H9 (cell line): ENCODE data around the gene SLX4. TPM values are rescaled to one million over a fixed set of nuclear protein-coding genes. Genes with fewer than 3 reads are reported as not detected.

Experiments
- DNase-seq: peaks from one replicate; pipeline ENCODE4 v3.0.0-alpha.2; 2017
- H2AFZ ChIP-seq: one replicate; pipeline ENCODE4 v1.6.1; 2013; ENCODE audit warnings: mild to moderate bottlenecking, low read length, control low read depth, moderate library complexity
- H2AK5ac ChIP-seq: 2 replicates; pipeline ENCODE4 v1.6.1; 2013; ENCODE audit warnings: low read length, control low read depth, mixed read lengths; ENCODE audit not compliant: insufficient read length
- H2BK120ac ChIP-seq: one replicate; pipeline ENCODE4 v1.6.1; 2013; ENCODE audit warnings: low read depth, mild to moderate bottlenecking, low read length, control low read depth, inconsistent platforms; ENCODE audit not compliant: poor library complexity, severe bottlenecking
- H2BK12ac ChIP-seq: 2 replicates; pipeline ENCODE4 v1.6.1; 2013; ENCODE audit warnings: low read length, control low read depth, mixed read lengths, low read depth; ENCODE audit not compliant: insufficient read length
- H2BK15ac ChIP-seq: 2 replicates; pipeline ENCODE4 v1.6.1; 2013; ENCODE audit warnings: low read depth, low read length, control low read depth
- H2BK20ac ChIP-seq: one replicate; pipeline ENCODE4 v1.6.1; 2013; ENCODE audit warnings: low read depth, mild to moderate bottlenecking, low read length, control low read depth, inconsistent platforms; ENCODE audit not compliant: poor library complexity, severe bottlenecking
- H2BK5ac ChIP-seq: 2 replicates; pipeline ENCODE4 v1.6.1; 2013; ENCODE audit warnings: low read length, control low read depth, mixed read lengths; ENCODE audit not compliant: insufficient read length
- H3K14ac ChIP-seq: 2 replicates; pipeline ENCODE4 v1.6.1; 2013; ENCODE audit warnings: low read length, control low read depth; ENCODE audit not compliant: insufficient read depth
- H3K18ac ChIP-seq: 2 replicates; pipeline ENCODE4 v1.6.1; 2013; ENCODE audit warnings: low read depth, mild to moderate bottlenecking, mixed read lengths, low read length, control low read depth; ENCODE audit not compliant: insufficient read length
- H3K23ac ChIP-seq: 2 replicates; pipeline ENCODE4 v1.6.1; 2013; ENCODE audit warnings: low read length, control low read depth, mixed read lengths, low read depth; ENCODE audit not compliant: insufficient read length
- H3K23me2 ChIP-seq: 2 replicates; pipeline ENCODE4 v1.6.1; 2013; ENCODE audit warnings: low read depth, mild to moderate bottlenecking, mixed read lengths, low read length, control low read depth; ENCODE audit not compliant: insufficient read length, poor library complexity, severe bottlenecking
- H3K27ac ChIP-seq: 2 replicates; pipeline ENCODE4 v1.5.1; 2013; ENCODE audit warnings: low read length, control low read depth, mixed read lengths, low read depth; ENCODE audit not compliant: insufficient read length
- H3K27me3 ChIP-seq: 2 replicates; pipeline ENCODE4 v1.6.1; 2013; ENCODE audit warnings: low read length, control low read depth, inconsistent platforms; ENCODE audit not compliant: insufficient read depth
- H3K4ac ChIP-seq: 2 replicates; pipeline ENCODE4 v1.6.1; 2013; ENCODE audit warnings: low read depth, mild to moderate bottlenecking, control low read depth, inconsistent platforms, low read length, moderate library complexity
- H3K4me1 ChIP-seq: 2 replicates; pipeline ENCODE4 v1.6.1; 2013; ENCODE audit warnings: low read length, control low read depth, inconsistent platforms; ENCODE audit not compliant: insufficient read depth
- H3K4me2 ChIP-seq: 2 replicates; pipeline ENCODE4 v1.6.1; 2013; ENCODE audit warnings: low read length, control low read depth, mixed read lengths; ENCODE audit not compliant: insufficient read length, insufficient read depth
- H3K56ac ChIP-seq: 2 replicates; pipeline ENCODE4 v1.6.1; 2013; ENCODE audit warnings: low read depth, mild to moderate bottlenecking, mixed read lengths, low read length, control low read depth; ENCODE audit not compliant: insufficient read length
- H3K79me1 ChIP-seq: 2 replicates; pipeline ENCODE4 v1.6.1; 2013; ENCODE audit warnings: low read depth, mild to moderate bottlenecking, moderate library complexity, low read length, control low read depth, inconsistent platforms; ENCODE audit not compliant: insufficient read depth, poor library complexity, severe bottlenecking
- H3K79me2 ChIP-seq: 2 replicates; pipeline ENCODE4 v1.6.1; 2013; ENCODE audit warnings: low read length, control low read depth, inconsistent platforms; ENCODE audit not compliant: insufficient read depth
- H3K9ac ChIP-seq: 2 replicates; pipeline ENCODE4 v1.6.1; 2013; ENCODE audit warnings: low read length, control low read depth, mixed read lengths; ENCODE audit not compliant: insufficient read length; ENCODE audit errors: extremely low read depth
- H3K9me3 ChIP-seq: one replicate; pipeline ENCODE4 v1.6.1; 2013; ENCODE audit warnings: low read depth, low read length, inconsistent platforms; ENCODE audit not compliant: control insufficient read depth
- H3T11ph ChIP-seq: one replicate; pipeline ENCODE4 v1.6.1; 2013; ENCODE audit warnings: mild to moderate bottlenecking, low read length, control low read depth, inconsistent platforms
- H4K20me1 ChIP-seq: one replicate; pipeline ENCODE4 v1.6.1; 2013; ENCODE audit not compliant: control insufficient read depth, insufficient read length, insufficient read depth
- H4K5ac ChIP-seq: 2 replicates; pipeline ENCODE4 v1.6.1; 2013; ENCODE audit warnings: low read depth, mild to moderate bottlenecking, mixed read lengths, low read length, control low read depth; ENCODE audit not compliant: insufficient read length
- H4K8ac ChIP-seq: replicated peaks from 2 replicates; pipeline ENCODE4 v1.6.1; 2013; ENCODE audit warnings: low read length, control low read depth, mixed read lengths, low read depth; ENCODE audit not compliant: insufficient read length
- H4K91ac ChIP-seq: 2 replicates; pipeline ENCODE4 v1.6.1; 2013; ENCODE audit warnings: low read depth, mild to moderate bottlenecking, moderate library complexity, mixed read lengths, low read length, control low read depth; ENCODE audit not compliant: insufficient read length
- H3K27ac Mint-ChIP-seq, 3 experiments: 2 replicates in 2 of 3; 3 replicates in 1 of 3; pipeline ENCODE4 v1.8.0; 2020 to 2021; ENCODE audit warnings: mixed read lengths in 3 of 3, mild to moderate bottlenecking in 1 of 3, moderate library complexity in 1 of 3
- H3K27me3 Mint-ChIP-seq: 2 replicates; pipeline ENCODE4 v1.8.0; 2021; ENCODE audit warnings: low read depth, mild to moderate bottlenecking, moderate library complexity, mixed read lengths
- H3K36me3 Mint-ChIP-seq, 3 experiments: 2 replicates in 2 of 3; 3 replicates in 1 of 3; pipeline ENCODE4 v1.8.0; 2020 to 2021; ENCODE audit warnings: low read depth in 3 of 3, mixed read lengths in 3 of 3; ENCODE audit not compliant: insufficient read depth in 1 of 3
- H3K4me1 Mint-ChIP-seq, 2 experiments: 2 replicates each; pipeline ENCODE4 v1.8.0; 2020; ENCODE audit warnings: mixed read lengths in 2 of 2
- H3K4me3 Mint-ChIP-seq, 2 experiments: 2 replicates in 1 of 2; 3 replicates in 1 of 2; pipeline ENCODE4 v1.8.0; 2020 to 2021; ENCODE audit warnings: mild to moderate bottlenecking in 2 of 2, mixed read lengths in 2 of 2, moderate library complexity in 1 of 2
- H3K9me3 Mint-ChIP-seq, 2 experiments: 2 replicates in 1 of 2; 3 replicates in 1 of 2; pipeline ENCODE4 v1.8.0; 2020; ENCODE audit warnings: mild to moderate bottlenecking in 2 of 2, mixed read lengths in 2 of 2, moderate library complexity in 1 of 2
- CTCF ChIP-seq: fragments of 200-600 bp; sonication (generic); conservative IDR thresholded peaks from 3 replicates; pipeline ENCODE4 v1.8.0; 2021; ENCODE audit warnings: antibody characterized with exemption, mild to moderate bottlenecking
- WGBS: extraction: QIAGEN DNeasy Blood & Tissue Kit; methylation state at CpG from one replicate; pipeline ENCODE4 v1.1.7; 2013; ENCODE audit warnings: missing lambda C conversion rate, low lambda C conversion rate, mixed read lengths; ENCODE audit not compliant: insufficient read length; ENCODE audit errors: extremely low coverage; 5-methylcytosine and 5-hydroxymethylcytosine counted together
- total RNA-seq: library from RNA; stranded (reverse); gene quantifications from 2 replicates; pipeline ENCODE4 v1.2.1, GENCODE V29; 2021

The SLX4 gene
- total RNA-seq, 1 experiment from 2014 or later = 9.9 TPM

- Mint-ChIP-seq H3K36me3 (peaks cover 25 to 50% (median 48%) of the 10 kb centered on the region in 3 experiments; a peak in 6 of 7 replicates), H3K4me1 (no peaks in the 10 kb centered on the region; a peak in 1 of 4 replicates), H3K27me3 (no peaks in the 10 kb centered on the region), H3K9me3 (peaks cover 6 to 8% of the 10 kb centered on the region in 2 experiments), H3K27ac (no peak overlapping the region), H3K4me3 (peak overlapping the region in 1 of 2 experiments; percentile 38; a peak in 2 of 5 replicates)
- Histone ChIP-seq H3T11ph (no peak overlapping the region), H4K5ac (no peak overlapping the region), H4K8ac (no peak overlapping the region), H2AFZ (no peak overlapping the region), H2BK120ac (no peak overlapping the region), H3K23ac (no peak overlapping the region), H3K79me1 (no peaks in the 10 kb centered on the region), H3K27me3 (no peaks in the 10 kb centered on the region), H3K4me1 (no peaks in the 10 kb centered on the region), H2BK20ac (no peak overlapping the region), H2AK5ac (no peak overlapping the region), H2BK15ac (no peak overlapping the region), H3K4ac (no peak overlapping the region), H2BK12ac (no peak overlapping the region), H3K27ac (no peak overlapping the region), H3K56ac (no peak overlapping the region), H3K23me2 (no peaks in the 10 kb centered on the region), H2BK5ac (no peak overlapping the region), H3K18ac (no peak overlapping the region), H4K91ac (no peak overlapping the region), H4K20me1 (no peaks in the 10 kb centered on the region), H3K4me2 (no peak overlapping the region), H3K79me2 (no peaks in the 10 kb centered on the region), H3K9me3 (peaks cover 4% of the 10 kb centered on the region), H3K9ac (no peak overlapping the region), H3K14ac (no peak overlapping the region)
- TF ChIP-seq CTCF = no peak
- WGBS = no CpG with 5 or more reads among the region's 22 CpGs
- DNase-seq = no peak
Measured at GRCh38 chr16:3594316-3595109, 16.9 kb downstream of the SLX4 start.
